OCI-LY7 (cell line): ENCODE results near the gene TBC1D1. TPM values are rescaled to one million over a fixed set of nuclear protein-coding genes. Genes with fewer than 3 reads are reported as not detected.

Experiments
- Bru-seq: library from RNA; stranded (reverse); fragments of 400-500 nt; gene quantifications from one replicate; lab custom pipeline; 2021; lab: Mats Ljungman, UMichigan
- BruChase-seq, 2 experiments: library from RNA; stranded (reverse); fragments of 400-500 nt; gene quantifications; one replicate each; lab custom pipeline; 2021; lab: Mats Ljungman, UMichigan
- BruUV-seq: library from RNA; stranded (reverse); fragments of 400-500 nt; replicated peaks from 2 replicates; lab custom pipeline; 2021; lab: Mats Ljungman, UMichigan
- CTCF ChIA-PET: fragments of 300-600 bp; sonication (Branson Sonifier 250); formaldehyde crosslinking; loops from one replicate; lab custom pipeline; 2022; ENCODE audit warnings: antibody characterized with exemption; ENCODE audit not compliant: unreplicated experiment; lab: Charles Lee
- POLR2A ChIA-PET: fragments of 300-600 bp; sonication (Branson Sonifier 250); formaldehyde crosslinking; loops from one replicate; lab custom pipeline; 2022; ENCODE audit warnings: antibody characterized with exemption; lab: Charles Lee
- DNase-seq: peaks from one replicate; pipeline ENCODE4 v3.0.0-alpha.2; 2015; ENCODE audit warnings: low spot score
- H2AFZ ChIP-seq: fragments of 200-600 bp; sonication (generic), shearing (Covaris generic); 2 replicates; pipeline ENCODE4 v1.6.1; 2014; ENCODE audit warnings: mild to moderate bottlenecking, antibody characterized with exemption, low read length, moderate library complexity
- H3K27ac ChIP-seq: fragments of 200-600 bp; sonication (generic); 2 replicates; pipeline ENCODE4 v1.5.1; 2014; ENCODE audit warnings: mixed run types, low read depth, mild to moderate bottlenecking, moderate library complexity, low read length, inconsistent platforms; ENCODE audit not compliant: poor library complexity, severe bottlenecking
- H3K36me3 ChIP-seq: fragments of 200-600 bp; sonication (generic); 2 replicates; pipeline ENCODE4 v1.6.1; 2014; ENCODE audit warnings: mild to moderate bottlenecking, antibody characterized with exemption, low read length, moderate library complexity, mixed read lengths; ENCODE audit not compliant: insufficient read depth
- H3K4me1 ChIP-seq: fragments of 200-600 bp; sonication (generic); 2 replicates; pipeline ENCODE4 v1.5.1; 2014; ENCODE audit warnings: mild to moderate bottlenecking, low read length; ENCODE audit not compliant: insufficient read depth, poor library complexity, severe bottlenecking
- H3K4me2 ChIP-seq: fragments of 200-600 bp; sonication (generic); 2 replicates; pipeline ENCODE4 v1.6.1; 2014; ENCODE audit warnings: mild to moderate bottlenecking, low read length
- H3K4me3 ChIP-seq: fragments of 200-600 bp; sonication (generic); 2 replicates; pipeline ENCODE4 v1.5.1; 2014; ENCODE audit warnings: mild to moderate bottlenecking, low read depth, low read length; ENCODE audit not compliant: poor library complexity, severe bottlenecking
- H3K79me2 ChIP-seq: fragments of 200-600 bp; sonication (generic); 2 replicates; pipeline ENCODE4 v1.6.1; 2016; ENCODE audit warnings: low read depth, mild to moderate bottlenecking, low read length, moderate library complexity, mixed read lengths; ENCODE audit not compliant: insufficient read depth
- H3K9me2 ChIP-seq: fragments of 200-600 bp; sonication (generic); 2 replicates; pipeline ENCODE4 v1.6.1; 2016; ENCODE audit warnings: mild to moderate bottlenecking, low read length, mixed read lengths; ENCODE audit not compliant: insufficient read depth
- H3K9me3 ChIP-seq: fragments of 200-600 bp; sonication (generic); 2 replicates; pipeline ENCODE4 v1.6.1; 2014; ENCODE audit warnings: mild to moderate bottlenecking, mixed run types, low read length, mixed read lengths
- H4K20me1 ChIP-seq: fragments of 200-600 bp; sonication (generic); 2 replicates; pipeline ENCODE4 v1.6.1; 2014; ENCODE audit warnings: mild to moderate bottlenecking, antibody characterized with exemption, low read length, moderate library complexity, mixed read lengths; ENCODE audit not compliant: insufficient read depth
- CTCF ChIP-seq: fragments of 200-600 bp; sonication (generic); conservative IDR thresholded peaks from 2 replicates; pipeline ENCODE4 v1.5.1; 2014; ENCODE audit warnings: mild to moderate bottlenecking, antibody characterized with exemption, low read length, moderate library complexity, mixed read lengths
- EZH2phosphoT487 ChIP-seq: fragments of 200-600 bp; sonication (generic); IDR thresholded peaks from 2 replicates; pipeline ENCODE4 v1.6.1; 2018; ENCODE audit warnings: low read depth, borderline replicate concordance, mild to moderate bottlenecking, mixed run types, antibody characterized with exemption, low read length, moderate library complexity, mixed read lengths
- intact Hi-C: fragments of 100-400 bp; cut with micrococcal nuclease; formaldehyde crosslinking; loops from one replicate; pipeline ENCODE4 v1.10.0; 2022; ENCODE audit not compliant: unreplicated experiment
- long read RNA-seq: library from polyadenylated mRNA; stranded (forward); transcript quantifications from one replicate; pipeline ENCODE4 v2.0.0, GENCODE V29; 2022
- total RNA-seq, 2 experiments: library from RNA; depleted of rRNA in 1 of 2; stranded (reverse); fragments of >200 nt in 1 of 2; shearing (Covaris generic) in 1 of 2; gene quantifications; 2 replicates each; pipeline ENCODE4 v1.2.3, GENCODE V29; 2014 to 2022

TBC1D1 gene
- total RNA-seq (2014; rRNA removed; shearing (Covaris generic)) (489 and 545 TPM in 2 replicates), total RNA-seq (2022) (539 and 754 TPM in 2 replicates), Bru-seq, nascent RNA (percentile 96 among the genes with signal in this experiment), BruChase-seq, experiment 1, labeled RNA remaining after a 6-hour chase (percentile 93 among the genes with signal in this experiment), BruChase-seq, experiment 2, labeled RNA remaining after a 2-hour chase (percentile 87 among the genes with signal in this experiment)
- long read RNA-seq, full-length matches to known transcripts, result 10 of 1,150 reads
- long read RNA-seq, partial matches to known transcripts, result 450 of 1,150 reads
- long read RNA-seq, other reads (novel, unspliced or antisense), result 690 of 1,150 reads

- peak within 1 kb of the TSS; percentile 82 for H3K4me2 ChIP-seq
- ChIA-PET CTCF (interaction anchor here (0.6 kb wide), 1 partner anchor 43 kb away, joined by 5 read pairs; no protein-coding TSS in a partner anchor), POLR2A (interaction anchor here (0.6 to 2.6 kb wide), 13 partner anchors 14 to 174 kb away, joined by 3 to 32 read pairs (median 5); no protein-coding TSS in a partner anchor)
- intact Hi-C loops, result loop anchor here (1.0 to 2.0 kb wide), 3 partner anchors 40 to 88 kb away; partner anchors contain the start of gene PGM2
- H3K27ac ChIP-seq, result peak within 1 kb of the TSS; percentile 78
- H3K4me3 ChIP-seq, result peak within 1 kb of the TSS; percentile 76
- no peak for DNase-seq
- BruUV-seq, result no TSS peak
- H3K79me2 ChIP-seq, result peaks cover 31% of the 10 kb centered on the region; the same call in 1 of the 2 replicates
- no peaks in the 10 kb centered on the region for H3K9me2 ChIP-seq
- no peak for TF ChIP-seq CTCF
- TF ChIP-seq EZH2phosphoT487, result no peak
- peaks cover 33% of the 10 kb centered on the region for H3K4me1 ChIP-seq
- H3K9me3 ChIP-seq, result no peaks in the 10 kb centered on the region
- 0 out of 2 replicates have a peak, but pooled peaks cover 11% of the 10 kb centered on the region for H3K36me3 ChIP-seq
- no peaks in the 10 kb centered on the region for H4K20me1 ChIP-seq
- H2AFZ ChIP-seq, result peak within 1 kb of the TSS; percentile 86
Measured at GRCh38 chr4:37890801-37891259, at the start of gene TBC1D1. TSS of gene TBC1D1 (plus strand) at chr4:37891084. CDS start at chr4:37902096, 11,012 bp downstream.

GRCh38 chr4:37844204-37844603 lies 46.7 kb upstream of the TBC1D1 start:
- H3K9me2 ChIP-seq, result no peaks in the 10 kb centered on the region
- DNase-seq, result no peak
- no TSS peak for BruUV-seq
- intact Hi-C loops, result no loop called here
- TF ChIP-seq EZH2phosphoT487 (no peak), CTCF (no peak)
- no peaks in the 10 kb centered on the region for H3K9me3 ChIP-seq
- peak overlapping the region; percentile 93 for H3K27ac ChIP-seq
- ChIA-PET CTCF (interaction anchor here (1.1 kb wide), 1 partner anchor 146 kb away, joined by 3 read pairs; no protein-coding TSS in a partner anchor), POLR2A (interaction anchor here (0.6 to 6.4 kb wide), 10 partner anchors 8 to 919 kb away, joined by 3 to 48 read pairs (median 4); partner anchors contain the start of gene PGM2)
- peaks cover 84% of the 10 kb centered on the region for H3K36me3 ChIP-seq
- H3K79me2 ChIP-seq, result no peaks in the 10 kb centered on the region; the same call in 1 of the 2 replicates
- no peak overlapping the region for H2AFZ ChIP-seq
- H4K20me1 ChIP-seq, result no peaks in the 10 kb centered on the region
- peaks cover 47% of the 10 kb centered on the region for H3K4me1 ChIP-seq
- H3K4me3 ChIP-seq, result no peak overlapping the region
- no peak overlapping the region for H3K4me2 ChIP-seq
